Activated naive CD8-positive, alpha-beta T cell treated with anti-CD3 and anti-CD28 coated beads, Interleukin-2, amount 50 U/mL, for 24 hours (primary cell): Measurements from ENCODE around the gene SEPTIN2.
"Not testable (repeated sequence)": the region's sequence is repeated elsewhere in the genome, so short reads cannot be mapped to it uniquely, and the experiment has no call there.

Experiments
- ATAC-seq: fragments of 150-1000 bp; cut with Tn5 transposase; one replicate; pipeline ENCODE4 v1.10.0; 2021
- DNase-seq: peaks from one replicate; pipeline ENCODE4 v3.0.0; 2021
- H3K27ac Mint-ChIP-seq: one replicate; pipeline ENCODE4 v1.8.0; 2021; ENCODE audit warnings: mild to moderate bottlenecking, mixed read lengths
- H3K27me3 Mint-ChIP-seq: one replicate; pipeline ENCODE4 v1.8.0; 2021; ENCODE audit warnings: mixed read lengths
- H3K36me3 Mint-ChIP-seq: one replicate; pipeline ENCODE4 v1.8.0; 2021; ENCODE audit warnings: low read depth, mixed read lengths
- H3K4me1 Mint-ChIP-seq: one replicate; pipeline ENCODE4 v1.8.0; 2021; ENCODE audit warnings: mixed read lengths
- H3K4me3 Mint-ChIP-seq: one replicate; pipeline ENCODE4 v1.8.0; 2021; ENCODE audit warnings: mild to moderate bottlenecking, moderate library complexity, mixed read lengths
- H3K9me3 Mint-ChIP-seq: one replicate; pipeline ENCODE4 v1.8.0; 2021; ENCODE audit warnings: mixed read lengths

The SEPTIN2 gene

GRCh38 chr2:241390301-241391206 lies 74.8 kb downstream of the SEPTIN2 start:
- no peak overlapping the region for H3K4me3 Mint-ChIP-seq

GRCh38 chr2:241391892-241392665 lies 76.4 kb downstream of the SEPTIN2 start:
- ATAC-seq (peak; percentile 46), DNase-seq (no peak)
- Mint-ChIP-seq H3K9me3 (no peaks in the 10 kb centered on the region), H3K27ac (no peak overlapping the region), H3K4me3 (no peak overlapping the region), H3K4me1 (peaks cover 14% of the 10 kb centered on the region), H3K36me3 (peaks cover 22% of the 10 kb centered on the region), H3K27me3 (no peaks in the 10 kb centered on the region)

More at GRCh38 chr2:241390301-241391206, 74.8 kb downstream of the SEPTIN2 start:
- no peak for ATAC-seq
- Mint-ChIP-seq H3K36me3 (peaks cover 23% of the 10 kb centered on the region), H3K4me1 (peaks cover 14% of the 10 kb centered on the region), H3K27ac (no peak overlapping the region), H3K9me3 (no peaks in the 10 kb centered on the region), H3K27me3 (no peaks in the 10 kb centered on the region)
- no peak for DNase-seq

GRCh38 chr2:241392753-241393152 lies 77.0 kb downstream of the SEPTIN2 start:
- DNase-seq, H3K27me3 Mint-ChIP-seq, ATAC-seq, H3K27ac Mint-ChIP-seq, H3K4me3 Mint-ChIP-seq, H3K9me3 Mint-ChIP-seq: not testable (repeated sequence)
- peaks cover 14% of the 10 kb centered on the region for H3K4me1 Mint-ChIP-seq
- H3K36me3 Mint-ChIP-seq: peaks cover 25% of the 10 kb centered on the region

GRCh38 chr2:241393524-241394196 lies 77.9 kb downstream of the SEPTIN2 start:
- Mint-ChIP-seq H3K4me3 (no peak overlapping the region), H3K4me1 (peaks cover 14% of the 10 kb centered on the region), H3K36me3 (peaks cover 19% of the 10 kb centered on the region), H3K9me3 (no peaks in the 10 kb centered on the region), H3K27ac (peak overlapping the region; percentile 1), H3K27me3 (no peaks in the 10 kb centered on the region)
- no peak for DNase-seq
- ATAC-seq: no peak

- not testable (repeated sequence) for H3K4me1 Mint-ChIP-seq, ATAC-seq
These were observed 81.1 kb downstream of the SEPTIN2 start for GRCh38 chr2:241396809-241397208.

GRCh38 chr2:241399941-241400922 lies 84.5 kb downstream of the SEPTIN2 start:
- ATAC-seq: no peak
- Mint-ChIP-seq H3K27ac (no peak overlapping the region), H3K36me3 (peaks cover 8% of the 10 kb centered on the region), H3K27me3 (no peaks in the 10 kb centered on the region), H3K4me3 (no peak overlapping the region), H3K9me3 (no peaks in the 10 kb centered on the region), H3K4me1 (no peaks in the 10 kb centered on the region)
- no peak for DNase-seq

More at GRCh38 chr2:241396809-241397208, 81.1 kb downstream of the SEPTIN2 start:
- not testable (repeated sequence) for DNase-seq, H3K4me3 Mint-ChIP-seq, H3K27ac Mint-ChIP-seq, H3K9me3 Mint-ChIP-seq, H3K27me3 Mint-ChIP-seq
- H3K36me3 Mint-ChIP-seq: peaks cover 14% of the 10 kb centered on the region
